ENCODE results near the gene HES5.

DNA sequence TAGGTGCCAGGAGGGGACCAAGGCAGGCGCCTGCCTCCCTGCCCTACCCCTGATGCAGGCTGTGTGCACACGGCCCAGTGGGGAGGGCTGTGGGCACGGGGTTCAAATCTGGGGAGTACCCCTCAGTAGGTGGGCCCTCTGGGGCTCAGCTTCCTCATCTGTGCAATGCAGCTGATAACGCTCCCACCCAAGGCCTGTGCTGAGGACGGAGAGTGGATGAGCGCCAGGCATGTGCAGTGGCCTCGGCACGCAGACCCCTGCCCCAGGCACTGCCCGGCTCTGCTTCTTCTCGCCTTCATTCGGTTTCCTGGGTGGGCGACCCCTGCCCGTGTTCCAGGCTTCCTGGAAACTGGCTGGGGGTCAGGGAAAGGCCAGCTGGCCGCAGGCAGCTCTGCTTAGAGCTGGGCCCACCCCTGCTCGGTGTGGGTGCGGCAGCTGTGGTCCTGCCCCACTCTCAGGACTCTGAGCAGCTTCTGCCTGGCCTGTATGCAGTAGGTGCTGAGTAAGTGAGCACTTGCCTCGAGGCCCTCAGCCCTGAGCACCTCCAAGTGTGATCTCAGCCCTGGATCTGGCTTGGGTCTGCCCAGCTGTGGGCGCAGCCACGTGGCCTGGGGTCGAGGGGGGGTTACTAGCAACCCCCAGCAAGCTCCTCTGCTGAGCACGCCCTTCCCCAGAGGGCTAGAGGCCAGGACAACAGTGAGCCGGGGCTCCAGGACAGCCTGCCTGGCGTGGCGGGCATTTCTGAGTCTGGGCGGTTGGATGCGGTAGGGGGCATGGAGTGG lies 14.2 kb upstream of the HES5 start:
- TF ChIP-seq, protein P1, sequence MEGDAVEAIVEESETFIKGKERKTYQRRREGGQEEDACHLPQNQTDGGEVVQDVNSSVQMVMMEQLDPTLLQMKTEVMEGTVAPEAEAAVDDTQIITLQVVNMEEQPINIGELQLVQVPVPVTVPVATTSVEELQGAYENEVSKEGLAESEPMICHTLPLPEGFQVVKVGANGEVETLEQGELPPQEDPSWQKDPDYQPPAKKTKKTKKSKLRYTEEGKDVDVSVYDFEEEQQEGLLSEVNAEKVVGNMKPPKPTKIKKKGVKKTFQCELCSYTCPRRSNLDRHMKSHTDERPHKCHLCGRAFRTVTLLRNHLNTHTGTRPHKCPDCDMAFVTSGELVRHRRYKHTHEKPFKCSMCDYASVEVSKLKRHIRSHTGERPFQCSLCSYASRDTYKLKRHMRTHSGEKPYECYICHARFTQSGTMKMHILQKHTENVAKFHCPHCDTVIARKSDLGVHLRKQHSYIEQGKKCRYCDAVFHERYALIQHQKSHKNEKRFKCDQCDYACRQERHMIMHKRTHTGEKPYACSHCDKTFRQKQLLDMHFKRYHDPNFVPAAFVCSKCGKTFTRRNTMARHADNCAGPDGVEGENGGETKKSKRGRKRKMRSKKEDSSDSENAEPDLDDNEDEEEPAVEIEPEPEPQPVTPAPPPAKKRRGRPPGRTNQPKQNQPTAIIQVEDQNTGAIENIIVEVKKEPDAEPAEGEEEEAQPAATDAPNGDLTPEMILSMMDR (conservative IDR thresholded peaks at IDR 0.05; ENCODE audit: low read length), result no peak
- TF ChIP-seq EZH2phosphoT487 (IDR thresholded peaks at IDR 0.05; ENCODE audit: borderline replicate concordance, low read depth, low read length), result no peak
